Activated CD8-positive, alpha-beta T cell treated with anti-CD3 and anti-CD28 coated beads for 36 hours (primary cell): ENCODE results near the gene NECAB3. TPM values are rescaled to one million over a fixed set of nuclear protein-coding genes. Genes with fewer than 3 reads are reported as not detected.

Source experiments
- ATAC-seq: fragments of 200-7000 bp; cut with Tn5 transposase; one replicate; pipeline ENCODE4 v1.10.0; 2021; ENCODE audit warnings: mild to moderate bottlenecking, moderate library complexity
- CTCF ChIA-PET: fragments of 350-600 bp; sonication (Branson Sonifier 250); formaldehyde crosslinking; loops from one replicate; lab custom pipeline; 2021; ENCODE audit warnings: antibody characterized with exemption; lab: Charles Lee
- POLR2A ChIA-PET: fragments of 350-600 bp; sonication (Branson Sonifier 250); formaldehyde crosslinking; loops from one replicate; lab custom pipeline; 2021; ENCODE audit warnings: antibody characterized with exemption; lab: Charles Lee
- DNase-seq: peaks from one replicate; pipeline ENCODE4 v3.0.0-alpha.2; 2020
- H3K27ac Mint-ChIP-seq: one replicate; pipeline ENCODE4 v1.8.0; 2021; ENCODE audit warnings: mild to moderate bottlenecking, mixed read lengths
- H3K27me3 Mint-ChIP-seq: one replicate; pipeline ENCODE4 v1.8.0; 2021; ENCODE audit warnings: mixed read lengths
- H3K36me3 Mint-ChIP-seq: one replicate; pipeline ENCODE4 v1.8.0; 2021; ENCODE audit warnings: low read depth, mixed read lengths
- H3K4me1 Mint-ChIP-seq: one replicate; pipeline ENCODE4 v1.8.0; 2021; ENCODE audit warnings: low read depth, mixed read lengths
- H3K4me3 Mint-ChIP-seq: one replicate; pipeline ENCODE4 v1.8.0; 2021; ENCODE audit warnings: mild to moderate bottlenecking, moderate library complexity, mixed read lengths
- H3K9me3 Mint-ChIP-seq: one replicate; pipeline ENCODE4 v1.8.0; 2021; ENCODE audit warnings: mixed read lengths
- intact Hi-C: fragments of 100-400 bp; cut with micrococcal nuclease; formaldehyde crosslinking; loops from one replicate; pipeline ENCODE4 v1.10.0; 2022
- total RNA-seq, 2 experiments: library from RNA; stranded (reverse); gene quantifications; one replicate each; pipeline ENCODE4 v1.2.3, GENCODE V29; 2021
- TF ChIP-seq, protein P1 (sequence below): fragments of 200-600 bp; IDR thresholded peaks from one replicate; pipeline ENCODE4 v1.8.0; 2022; ENCODE audit warnings: antibody characterized with exemption, mild to moderate bottlenecking

Gene NECAB3
- total RNA-seq, 2 experiments from 2014 or later: 13.7 to 16.0 TPM

- H3K36me3 Mint-ChIP-seq: peaks cover 5% of the 10 kb centered on the region
Measured at GRCh38 chr20:33612001-33612400, 62.2 kb downstream of the NECAB3 start.

DNA sequence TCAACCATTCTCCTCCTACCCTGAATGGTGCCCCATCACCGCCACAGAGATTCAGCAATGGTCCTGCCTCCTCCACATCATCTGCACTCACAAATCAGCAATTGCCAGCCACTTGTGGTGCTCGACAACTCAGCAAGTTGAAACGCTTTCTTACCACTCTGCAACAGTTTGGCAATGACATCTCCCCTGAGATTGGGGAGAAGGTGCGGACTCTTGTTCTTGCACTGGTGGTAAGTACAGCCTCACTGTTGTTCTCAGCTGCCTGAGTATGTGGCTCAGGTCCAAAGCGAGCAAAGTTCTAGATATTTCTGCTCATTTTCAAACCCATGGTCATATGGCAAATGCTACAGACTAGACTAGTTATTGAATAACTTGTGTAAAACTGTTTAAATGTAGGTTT is 63.1 kb downstream of the NECAB3 start:
- Mint-ChIP-seq H3K4me1 (no peaks in the 10 kb centered on the region), H3K4me3 (no peak overlapping the region), H3K27me3 (no peaks in the 10 kb centered on the region), H3K27ac (no peak overlapping the region), H3K9me3 (no peaks in the 10 kb centered on the region), H3K36me3 (peaks cover 6% of the 10 kb centered on the region)
- TF ChIP-seq, protein P1, sequence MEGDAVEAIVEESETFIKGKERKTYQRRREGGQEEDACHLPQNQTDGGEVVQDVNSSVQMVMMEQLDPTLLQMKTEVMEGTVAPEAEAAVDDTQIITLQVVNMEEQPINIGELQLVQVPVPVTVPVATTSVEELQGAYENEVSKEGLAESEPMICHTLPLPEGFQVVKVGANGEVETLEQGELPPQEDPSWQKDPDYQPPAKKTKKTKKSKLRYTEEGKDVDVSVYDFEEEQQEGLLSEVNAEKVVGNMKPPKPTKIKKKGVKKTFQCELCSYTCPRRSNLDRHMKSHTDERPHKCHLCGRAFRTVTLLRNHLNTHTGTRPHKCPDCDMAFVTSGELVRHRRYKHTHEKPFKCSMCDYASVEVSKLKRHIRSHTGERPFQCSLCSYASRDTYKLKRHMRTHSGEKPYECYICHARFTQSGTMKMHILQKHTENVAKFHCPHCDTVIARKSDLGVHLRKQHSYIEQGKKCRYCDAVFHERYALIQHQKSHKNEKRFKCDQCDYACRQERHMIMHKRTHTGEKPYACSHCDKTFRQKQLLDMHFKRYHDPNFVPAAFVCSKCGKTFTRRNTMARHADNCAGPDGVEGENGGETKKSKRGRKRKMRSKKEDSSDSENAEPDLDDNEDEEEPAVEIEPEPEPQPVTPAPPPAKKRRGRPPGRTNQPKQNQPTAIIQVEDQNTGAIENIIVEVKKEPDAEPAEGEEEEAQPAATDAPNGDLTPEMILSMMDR: no peak
- ATAC-seq (no peak), DNase-seq (no peak)
- intact Hi-C loops: no loop called here
- ChIA-PET CTCF (no interaction called here), POLR2A (no interaction called here)

More at GRCh38 chr20:33612001-33612400, 62.2 kb downstream of the NECAB3 start:
- POLR2A ChIA-PET: no interaction called here
- CTCF ChIA-PET: no interaction called here
- TF ChIP-seq, protein P1: no peak
- intact Hi-C loops: no loop called here
- Mint-ChIP-seq H3K27ac (no peak overlapping the region), H3K9me3 (no peaks in the 10 kb centered on the region), H3K4me1 (no peaks in the 10 kb centered on the region), H3K4me3 (no peak overlapping the region), H3K27me3 (no peaks in the 10 kb centered on the region)
- DNase-seq: no peak
- no peak for ATAC-seq

DNA sequence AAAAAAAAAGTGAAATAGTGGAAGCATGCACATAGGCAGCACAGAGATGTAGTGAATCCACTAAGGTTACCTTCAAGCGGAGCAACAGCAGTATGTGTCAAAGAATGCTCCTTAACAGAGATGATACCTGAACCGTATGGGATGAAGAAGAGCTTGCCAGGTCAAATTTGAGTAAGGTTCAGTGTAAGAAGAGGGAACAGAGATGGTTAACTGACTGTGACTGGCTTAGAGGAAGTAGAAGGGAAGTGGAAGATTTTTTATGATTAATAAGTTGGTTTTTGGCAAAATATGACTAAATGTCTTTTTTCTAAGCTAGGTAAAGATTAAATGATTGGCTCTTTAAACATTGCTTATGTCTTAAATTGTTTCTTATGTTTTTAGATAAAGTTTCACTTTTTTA is 64.7 kb downstream of the NECAB3 start:
- intact Hi-C loops: no loop called here
- no peaks in the 10 kb centered on the region for H3K9me3 Mint-ChIP-seq
- H3K4me3 Mint-ChIP-seq: no peak overlapping the region
- TF ChIP-seq, protein P1: no peak
- ChIA-PET CTCF (no interaction called here), POLR2A (no interaction called here)
- ATAC-seq (no peak), DNase-seq (no peak)
- H3K27me3 Mint-ChIP-seq: no peaks in the 10 kb centered on the region
- H3K27ac Mint-ChIP-seq: no peak overlapping the region
- no peaks in the 10 kb centered on the region for H3K4me1 Mint-ChIP-seq
- H3K36me3 Mint-ChIP-seq: peaks cover 6% of the 10 kb centered on the region

Other genes starting within 250 kb of the NECAB3 start
- 1 to 10 TPM; 5.6 to 5.8 TPM for gene SNTA1, start 230.7 kb downstream of the NECAB3 start, total RNA-seq
- 10 to 100 TPM; 10.2 to 10.9 TPM for gene CBFA2T2, start 184.3 kb downstream of the NECAB3 start, total RNA-seq
- gene C20orf144, start 12.1 kb downstream of the NECAB3 start, total RNA-seq: under 1 TPM; 0.29 to 0.36 TPM
- gene ACTL10, start 7.5 kb downstream of the NECAB3 start, total RNA-seq: 1 to 10 TPM; 2.4 TPM
- 10 to 100 TPM; 71.2 to 72.0 TPM for gene E2F1, start 12.0 kb upstream of the NECAB3 start, total RNA-seq
- gene PXMP4, start 45.9 kb upstream of the NECAB3 start, total RNA-seq: 1 to 10 TPM; 6.9 to 7.3 TPM
- 1 to 10 TPM; 4.3 to 5.0 TPM for gene ZNF341, start 57.6 kb upstream of the NECAB3 start, total RNA-seq
- 10 to 100 TPM; 82.0 to 82.9 TPM for gene CHMP4B, start 136.9 kb upstream of the NECAB3 start, total RNA-seq